DND-41 (cell line): Measurements from ENCODE around the gene WNT7B.

Source experiments
- EZH2 ChIP-seq: IDR thresholded peaks from 3 replicates; pipeline ENCODE4 v1.6.1; 2012; ENCODE audit warnings: borderline replicate concordance, low read depth, mild to moderate bottlenecking, moderate library complexity, low read length, inconsistent platforms; ENCODE audit not compliant: severe bottlenecking
- TF ChIP-seq, protein P1 (sequence below): IDR thresholded peaks from 2 replicates; pipeline ENCODE4 v1.5.1; 2012; ENCODE audit warnings: borderline replicate concordance, low read length, moderate library complexity, mild to moderate bottlenecking; ENCODE audit not compliant: poor library complexity, severe bottlenecking; ENCODE audit errors: extremely low read depth

DNA sequence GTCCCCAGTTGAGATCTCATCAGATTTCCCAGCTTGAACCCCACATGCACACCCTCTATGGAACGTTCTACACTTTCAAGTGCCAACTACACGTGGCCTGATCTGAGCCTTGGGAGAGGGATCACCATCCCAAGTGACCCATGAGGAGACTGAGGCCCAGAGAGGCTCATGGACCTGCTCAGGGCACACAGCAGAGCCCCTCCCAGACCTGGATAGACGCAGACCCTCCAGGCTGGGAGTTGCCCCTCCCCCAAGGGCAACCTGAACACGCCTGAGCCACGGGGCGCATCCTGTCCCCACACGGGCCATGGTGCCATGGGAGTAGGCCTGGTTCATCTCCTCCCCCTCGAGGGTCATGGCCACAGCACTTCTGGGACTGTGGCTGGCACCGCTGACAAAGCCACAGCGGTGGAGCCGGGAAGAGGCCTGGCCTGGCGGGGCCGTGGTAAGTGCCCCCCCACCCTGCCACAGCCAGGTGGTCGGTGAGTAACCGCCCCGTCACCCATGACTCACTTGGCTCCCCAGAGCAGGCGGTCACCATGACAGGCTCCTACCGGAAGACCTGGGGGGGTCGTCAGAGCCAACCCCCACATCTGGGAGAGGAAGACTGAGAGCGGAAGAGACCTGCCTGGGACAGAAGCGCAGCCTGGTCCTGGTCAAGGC is 8.1 kb downstream of the WNT7B start:
- TF ChIP-seq, protein P1, sequence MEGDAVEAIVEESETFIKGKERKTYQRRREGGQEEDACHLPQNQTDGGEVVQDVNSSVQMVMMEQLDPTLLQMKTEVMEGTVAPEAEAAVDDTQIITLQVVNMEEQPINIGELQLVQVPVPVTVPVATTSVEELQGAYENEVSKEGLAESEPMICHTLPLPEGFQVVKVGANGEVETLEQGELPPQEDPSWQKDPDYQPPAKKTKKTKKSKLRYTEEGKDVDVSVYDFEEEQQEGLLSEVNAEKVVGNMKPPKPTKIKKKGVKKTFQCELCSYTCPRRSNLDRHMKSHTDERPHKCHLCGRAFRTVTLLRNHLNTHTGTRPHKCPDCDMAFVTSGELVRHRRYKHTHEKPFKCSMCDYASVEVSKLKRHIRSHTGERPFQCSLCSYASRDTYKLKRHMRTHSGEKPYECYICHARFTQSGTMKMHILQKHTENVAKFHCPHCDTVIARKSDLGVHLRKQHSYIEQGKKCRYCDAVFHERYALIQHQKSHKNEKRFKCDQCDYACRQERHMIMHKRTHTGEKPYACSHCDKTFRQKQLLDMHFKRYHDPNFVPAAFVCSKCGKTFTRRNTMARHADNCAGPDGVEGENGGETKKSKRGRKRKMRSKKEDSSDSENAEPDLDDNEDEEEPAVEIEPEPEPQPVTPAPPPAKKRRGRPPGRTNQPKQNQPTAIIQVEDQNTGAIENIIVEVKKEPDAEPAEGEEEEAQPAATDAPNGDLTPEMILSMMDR = no peak
- TF ChIP-seq EZH2 = no peak
